Measurements from ENCODE around the gene NINJ1.

GRCh38 chr9:93123561-93124283 lies 10.3 kb downstream of the NINJ1 start:
- TF ChIP-seq POLR2A (IDR thresholded peaks at IDR 0.05; ENCODE audit: low read depth, low read length), result no peak
- no peak for TF ChIP-seq POLR2AphosphoS5 (IDR thresholded peaks at IDR 0.05; ENCODE audit: low read depth, low read length)

Measured in GM12892 (cell line).